NCI-H2227 (cell line): ENCODE results near the gene FAM217B.
A peak's percentile ranks its signal among the peaks of the same experiment; 100 is the strongest.

ENCODE experiments used
- DNase-seq: peaks from one replicate; lab custom pipeline; 2025; ENCODE audit not compliant: unreplicated experiment; lab: John Stamatoyannopoulos, UW

The FAM217B gene

DNA sequence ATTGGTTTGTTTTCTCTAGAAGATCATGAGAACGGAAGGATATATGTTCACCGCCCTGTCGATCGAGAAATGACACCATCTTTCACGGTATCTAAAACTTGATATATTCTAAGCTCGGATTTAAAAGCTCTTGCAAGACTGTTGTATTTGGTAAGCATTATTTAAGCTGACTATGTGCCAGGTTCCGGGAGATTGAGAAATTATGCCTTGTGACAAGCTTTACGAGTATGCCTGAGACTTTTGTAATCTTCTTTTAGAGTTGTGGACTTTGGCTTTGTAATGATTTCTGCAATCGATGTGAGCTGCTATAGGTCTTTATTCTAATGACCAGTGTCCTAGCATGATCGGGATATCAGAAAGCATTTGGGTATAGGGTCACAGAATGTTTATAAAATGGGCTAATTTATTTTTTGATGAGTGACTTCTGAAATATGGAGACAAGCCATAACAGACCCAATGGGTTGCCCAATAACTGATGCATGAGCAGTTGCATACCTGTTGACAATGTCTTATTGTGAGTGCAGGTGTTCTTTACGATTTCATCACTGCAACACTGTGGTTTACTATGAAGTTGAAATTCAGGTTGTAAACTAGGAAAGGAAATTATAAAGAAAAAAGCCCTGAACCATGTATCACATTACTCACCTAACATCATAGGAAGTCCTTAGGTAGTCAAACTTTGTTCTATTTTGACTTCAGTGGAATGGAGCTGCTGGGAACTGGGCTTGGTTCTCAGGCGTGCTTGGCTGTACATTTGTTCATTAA is 32.0 kb downstream of the FAM217B start:
- DNase-seq, result no peak

GRCh38 chr20:59976156-59976782 is 36.1 kb downstream of the FAM217B start:
- DNase-seq, result no peak

DNA sequence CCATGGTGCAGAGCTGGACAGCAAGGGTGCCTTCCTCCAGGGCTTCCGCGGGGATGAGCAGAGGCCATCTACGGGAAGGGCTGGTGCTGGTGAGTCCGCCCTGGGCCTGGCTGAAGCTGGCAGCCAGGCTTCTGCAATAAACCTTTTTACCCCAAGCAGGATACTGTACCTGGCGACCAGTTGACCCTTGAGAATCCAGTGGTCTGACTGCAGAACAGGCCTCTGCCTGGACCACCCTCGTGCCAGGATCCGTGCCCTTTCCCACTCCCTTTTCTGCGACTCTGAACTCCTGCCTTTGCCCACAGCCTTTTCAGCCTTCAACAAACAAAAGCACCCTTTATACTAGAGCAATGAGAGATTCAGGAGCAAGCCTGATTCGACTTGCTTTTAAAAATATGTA is 36.9 kb downstream of the FAM217B start:
- DNase-seq, result no peak

GRCh38 chr20:59983076-59983475 is 42.9 kb downstream of the FAM217B start:
- no peak for DNase-seq

DNA sequence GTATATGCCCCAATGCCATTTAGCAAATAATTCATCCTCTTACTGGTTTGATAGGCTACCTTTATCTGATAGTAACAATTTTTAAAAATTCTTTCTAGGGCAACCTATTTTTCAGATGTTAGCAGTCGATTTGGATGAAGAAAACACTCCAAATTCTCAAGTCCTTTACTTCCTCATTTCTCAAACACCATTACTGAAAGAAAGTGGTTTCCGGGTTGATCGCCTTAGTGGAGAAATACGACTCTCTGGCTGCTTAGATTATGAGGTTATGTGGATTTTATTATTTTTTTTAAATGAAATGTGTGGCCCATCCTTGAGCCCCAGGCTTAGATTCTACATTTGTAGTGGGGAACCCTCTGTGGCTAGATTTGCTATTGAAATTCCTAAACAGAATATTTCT is 44.4 kb downstream of the FAM217B start:
- no peak for DNase-seq

- no peak for DNase-seq
Measured at GRCh38 chr20:59985164-59985563, 45.0 kb downstream of the FAM217B start.

DNA sequence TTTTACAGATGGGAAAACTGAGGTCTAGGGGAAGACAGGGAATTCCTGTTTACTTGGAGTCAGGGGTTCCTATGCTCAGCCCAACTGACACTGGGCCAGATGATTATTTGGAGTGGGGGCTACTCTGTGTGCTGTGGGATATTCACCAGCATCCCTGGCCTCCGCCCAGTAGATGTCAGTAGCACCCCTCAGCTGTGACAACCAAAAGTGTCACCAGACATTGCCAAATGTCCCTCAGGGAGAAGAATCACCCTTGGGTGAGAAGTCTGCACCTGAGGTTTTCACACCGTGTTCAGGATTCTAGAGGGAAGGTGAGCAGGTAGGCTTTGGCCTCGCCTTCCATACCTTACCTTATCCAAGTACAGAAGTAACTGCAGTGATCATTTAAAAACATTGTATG is 45.7 kb downstream of the FAM217B start:
- no peak for DNase-seq

DNA sequence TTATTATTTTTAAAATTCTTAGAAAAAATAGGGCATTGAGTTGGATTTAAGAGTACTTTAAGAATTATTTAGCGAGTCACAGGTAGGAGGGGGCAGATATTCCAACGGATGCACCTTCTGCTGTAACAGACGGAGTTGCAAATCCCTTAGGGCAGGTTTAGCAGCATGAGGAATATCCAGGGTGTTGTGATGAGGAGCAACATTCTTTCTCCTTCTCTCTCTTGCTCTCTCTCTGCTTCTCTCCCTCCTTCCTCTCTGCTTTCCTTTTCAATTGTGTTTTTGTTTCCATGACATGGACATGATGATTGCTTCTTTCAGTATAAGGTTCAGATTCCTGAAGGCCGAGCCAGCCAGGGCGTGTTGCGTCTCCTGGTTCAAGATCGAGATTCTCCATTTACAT is 46.9 kb downstream of the FAM217B start:
- no peak for DNase-seq

DNA sequence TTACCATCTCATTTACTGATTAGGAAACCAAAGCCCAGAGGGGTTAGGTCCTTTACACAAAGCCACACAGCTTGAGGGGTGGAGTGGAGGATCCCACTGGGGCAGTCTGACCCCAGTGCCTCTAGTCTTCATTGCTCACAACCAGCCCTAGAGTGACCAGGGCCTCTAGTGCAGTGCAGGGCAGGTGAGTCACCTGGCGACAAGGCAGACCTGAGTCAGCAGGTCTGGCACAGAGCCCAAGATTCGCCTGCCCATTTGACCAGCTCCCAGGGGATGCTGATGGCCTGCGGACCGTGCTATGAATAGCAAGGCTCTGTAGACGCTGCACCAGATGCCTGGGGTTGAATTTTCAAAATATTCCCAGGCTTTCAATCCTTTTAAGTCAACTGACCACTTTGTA is 48.0 kb downstream of the FAM217B start:
- no peak for DNase-seq

DNA sequence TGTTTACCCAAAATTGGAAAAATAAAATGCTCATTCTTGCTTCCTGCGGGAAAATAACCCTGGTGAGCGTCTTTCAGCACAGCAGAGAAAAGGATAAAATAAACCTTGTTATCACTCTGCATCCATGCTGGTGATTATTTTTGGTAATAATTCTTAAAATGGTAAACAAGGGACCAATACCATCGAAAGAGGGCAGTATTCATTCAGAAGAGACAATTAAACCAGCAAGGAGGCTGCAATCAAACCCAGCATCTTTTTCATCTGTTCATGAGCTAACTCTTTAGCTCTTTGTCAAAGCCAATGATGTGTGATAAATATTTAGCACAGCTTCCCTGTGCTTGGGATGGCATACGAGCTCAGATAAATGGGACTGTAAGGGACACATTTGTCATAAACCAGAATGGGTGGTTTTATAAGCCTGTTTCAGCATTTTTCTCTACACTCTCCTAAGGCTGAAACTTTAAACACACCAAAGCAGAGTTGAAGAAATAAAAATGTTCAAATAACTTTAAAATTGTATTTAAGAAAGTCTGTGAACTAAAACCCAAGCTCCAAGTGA is 52.4 kb downstream of the FAM217B start:
- DNase-seq, result peak; percentile 7

GRCh38 chr20:59993736-59994430 is 53.7 kb downstream of the FAM217B start:
- no peak for DNase-seq

DNA sequence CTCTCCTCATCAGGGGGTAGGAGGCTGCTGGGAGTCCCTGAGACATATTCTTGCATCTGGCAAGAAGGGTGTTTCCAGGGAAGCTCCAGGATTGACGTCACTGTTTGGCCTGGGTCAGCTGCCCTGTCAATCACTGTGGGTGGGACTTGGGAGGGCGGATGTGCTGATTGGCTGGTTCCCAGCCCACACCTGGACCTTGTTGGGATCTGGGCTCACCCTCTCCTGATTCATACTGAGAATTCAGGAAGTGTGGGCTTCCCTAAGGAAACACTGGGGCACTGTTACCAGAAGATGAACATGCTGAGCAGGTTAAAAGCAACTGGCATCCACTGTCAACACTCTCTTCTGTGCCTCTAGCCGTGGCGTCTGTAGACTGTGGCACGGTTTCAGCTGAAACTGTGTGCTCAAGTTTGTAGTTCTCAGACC is 54.5 kb downstream of the FAM217B start:
- no peak for DNase-seq

DNA sequence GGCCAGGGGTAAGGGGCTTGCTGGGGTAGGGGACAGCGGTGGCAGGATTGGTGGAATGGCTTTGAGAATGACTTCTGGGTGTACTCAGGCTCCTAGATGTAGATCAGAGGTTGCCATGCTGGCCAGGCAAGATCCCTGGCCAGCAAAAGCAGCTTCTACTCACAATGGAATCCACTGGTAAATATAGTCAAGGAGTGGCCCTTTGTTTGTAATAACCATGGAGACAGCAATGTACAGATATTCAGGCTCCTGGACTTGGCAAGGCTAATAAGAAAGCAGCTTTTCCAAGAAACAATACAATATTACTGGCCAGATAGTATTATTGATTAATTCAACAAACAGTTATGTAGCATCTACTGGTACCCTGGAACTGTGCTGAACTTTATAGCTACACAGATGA is 55.9 kb downstream of the FAM217B start:
- no peak for DNase-seq

GRCh38 chr20:59997896-59998295 is 57.7 kb downstream of the FAM217B start:
- no peak for DNase-seq
